NCI-H2227 treated with DMSO at 0.1 percent for 48 hours (cell line): Measurements from ENCODE around the gene RPL19.
"Not testable (repeated sequence)": the region's sequence is repeated elsewhere in the genome, so short reads cannot be mapped to it uniquely, and the experiment has no call there.

Experiments
- DNase-seq: peaks from one replicate; lab custom pipeline; 2025; lab: John Stamatoyannopoulos, UW

RPL19 gene

DNA sequence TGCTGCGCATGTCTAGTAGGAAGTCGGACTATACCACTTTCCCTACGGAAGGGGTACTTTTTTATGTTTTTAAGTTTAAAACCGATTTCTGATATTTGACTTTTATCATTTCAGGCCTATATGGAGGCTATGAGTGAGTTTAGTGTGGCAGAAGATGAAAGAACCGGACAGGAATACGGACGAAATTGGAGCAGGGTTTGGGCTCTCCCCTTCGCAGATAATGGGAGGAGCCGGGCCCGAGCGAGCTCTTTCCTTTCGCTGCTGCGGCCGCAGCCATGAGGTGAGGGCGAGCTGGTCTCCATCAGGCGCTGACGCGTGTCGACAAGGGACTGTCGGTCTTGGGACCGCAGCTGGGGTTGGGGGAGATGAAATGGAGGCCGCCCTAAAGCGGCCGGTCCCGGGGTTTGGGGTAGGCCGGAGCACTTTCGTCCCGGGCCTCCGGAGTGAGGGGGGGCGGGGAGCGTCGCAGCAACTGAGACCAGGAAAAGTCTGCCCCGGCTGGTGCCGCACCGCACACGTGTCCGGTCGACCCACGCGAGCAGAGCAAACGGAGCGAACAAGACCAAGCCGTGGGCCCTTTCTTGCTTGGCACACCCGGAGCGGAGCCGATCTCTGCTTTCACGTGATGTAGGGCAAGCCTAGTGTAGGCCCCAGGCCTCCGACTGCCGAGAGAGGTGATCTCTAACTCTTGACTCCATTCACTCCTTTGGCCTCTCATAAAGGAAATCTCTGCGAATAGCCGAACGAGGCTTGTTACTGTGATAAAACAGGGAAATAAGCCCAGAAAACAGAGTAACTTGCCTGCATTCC lies at the start of gene RPL19:
Gene RPL19, plus strand, starts transcription at position 214 of the 810 bp plus-strand sequence. Its CDS starts 62 bp downstream, at position 276.
- DNase-seq, result peak; percentile 98

GRCh38 chr17:39150795-39151149 lies 49.3 kb upstream of the RPL19 start:
- no peak for DNase-seq

GRCh38 chr17:39151150-39151942 lies 48.7 kb upstream of the RPL19 start, which contains the start of gene PLXDC1:
Gene PLXDC1, minus strand, starts transcription at chr17:39151637. Its CDS starts 200 bp downstream, at chr17:39151437.
- DNase-seq, result no peak

DNA sequence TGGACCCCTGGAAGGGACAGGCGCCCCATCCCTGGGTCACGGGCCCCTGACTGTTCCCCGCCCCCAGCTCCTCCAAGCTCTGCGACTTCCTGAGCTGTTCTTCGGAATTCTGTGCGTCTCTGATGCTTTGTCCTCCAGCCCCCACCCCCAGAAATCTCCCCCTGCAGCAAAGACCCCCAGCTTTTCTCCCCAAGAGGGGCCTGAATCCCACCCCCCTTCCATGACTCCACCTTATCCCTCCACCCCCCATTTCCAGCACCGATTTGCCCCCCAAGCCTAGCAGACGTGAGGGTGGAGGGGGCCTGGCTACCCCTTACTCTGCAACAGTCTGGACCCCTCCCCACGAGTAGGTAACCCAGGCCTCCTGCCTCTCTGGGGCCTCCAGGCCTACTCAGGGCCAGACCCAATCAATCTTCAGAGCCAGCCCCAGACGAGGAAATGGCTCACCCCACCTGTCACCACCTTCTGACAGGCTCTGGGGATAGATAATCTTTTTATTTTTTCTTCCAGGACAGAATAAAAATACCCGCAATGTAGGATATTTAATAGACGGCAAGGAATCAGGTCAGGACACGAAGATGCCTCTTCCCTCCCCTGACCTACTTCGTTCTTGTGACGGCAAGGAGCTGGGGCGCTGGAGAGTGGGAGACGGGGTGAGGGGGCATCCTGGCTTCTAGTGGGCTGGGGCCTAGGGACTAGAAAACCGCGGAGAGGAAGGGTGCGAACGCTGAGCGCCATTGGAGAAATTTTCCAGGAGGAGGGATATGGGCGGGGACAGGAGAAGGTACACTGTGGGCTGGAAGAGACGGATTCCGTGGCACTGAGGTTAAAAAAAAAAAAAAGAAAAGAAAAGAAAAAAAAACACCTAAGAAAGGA lies 47.9 kb upstream of the RPL19 start:
- DNase-seq, result peak; percentile 60

DNA sequence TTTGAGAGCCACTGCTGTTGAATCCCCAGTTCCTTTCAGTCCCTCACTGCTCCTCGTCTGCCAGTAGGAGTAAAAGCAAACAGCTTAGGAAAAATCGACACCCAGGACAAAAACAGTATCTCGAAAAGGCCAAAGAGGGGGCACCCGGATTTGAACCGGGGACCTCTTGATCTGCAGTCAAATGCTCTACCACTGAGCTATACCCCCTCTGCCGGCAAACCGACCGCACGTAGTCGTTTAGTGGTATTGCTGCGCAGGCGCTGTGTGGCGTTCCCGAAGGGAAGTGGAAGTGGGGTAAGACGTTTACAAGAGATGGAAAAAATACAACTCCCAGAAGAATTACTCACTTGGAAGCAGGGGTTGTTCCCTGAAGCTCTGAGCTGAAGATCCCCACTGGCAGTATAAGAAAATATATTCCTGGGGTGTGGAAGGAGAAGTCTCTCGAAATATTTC lies 46.5 kb upstream of the RPL19 start:
- DNase-seq, result peak; percentile 91

- no peak for DNase-seq
Observed at GRCh38 chr17:39155654-39156053, 44.4 kb upstream of the RPL19 start.

DNA sequence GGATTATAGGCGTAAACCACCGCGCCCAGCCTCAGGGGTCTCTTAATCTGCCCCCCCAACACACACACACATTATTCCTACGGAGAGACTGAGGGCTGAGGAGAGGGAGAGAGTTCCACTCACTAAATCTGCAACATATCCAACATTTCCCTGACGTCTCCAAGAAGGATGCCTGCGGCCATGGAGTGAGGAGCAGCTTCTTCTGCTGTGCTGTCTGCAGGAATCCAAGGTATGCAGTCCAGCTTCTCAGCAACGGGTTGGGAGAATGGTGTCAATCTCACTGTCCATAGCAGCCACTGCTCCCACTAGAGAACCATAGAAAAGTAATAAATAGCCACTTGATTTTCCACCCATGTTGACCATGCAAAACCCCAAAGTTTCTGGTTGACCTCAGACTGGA lies 43.6 kb upstream of the RPL19 start:
- DNase-seq, result no peak

DNA sequence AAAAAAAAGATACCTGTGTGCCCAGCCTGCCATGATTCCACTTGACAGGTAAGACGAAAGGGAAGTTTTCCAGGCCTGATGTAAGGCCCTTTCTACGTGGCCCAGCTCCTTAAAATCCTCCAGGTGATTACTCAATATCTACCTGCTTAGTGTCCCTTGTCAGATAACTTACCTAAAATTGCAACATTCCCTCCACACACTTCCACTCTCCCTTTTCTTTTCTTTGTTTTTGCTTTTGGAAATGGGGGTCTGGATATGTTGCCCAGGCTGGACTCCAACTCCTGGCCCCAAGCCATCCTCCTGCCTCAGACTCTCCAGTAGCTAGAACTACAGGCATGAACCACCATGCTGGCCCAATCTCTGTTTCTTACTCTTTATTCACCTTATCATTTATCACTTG lies 41.5 kb upstream of the RPL19 start:
- no peak for DNase-seq

DNA sequence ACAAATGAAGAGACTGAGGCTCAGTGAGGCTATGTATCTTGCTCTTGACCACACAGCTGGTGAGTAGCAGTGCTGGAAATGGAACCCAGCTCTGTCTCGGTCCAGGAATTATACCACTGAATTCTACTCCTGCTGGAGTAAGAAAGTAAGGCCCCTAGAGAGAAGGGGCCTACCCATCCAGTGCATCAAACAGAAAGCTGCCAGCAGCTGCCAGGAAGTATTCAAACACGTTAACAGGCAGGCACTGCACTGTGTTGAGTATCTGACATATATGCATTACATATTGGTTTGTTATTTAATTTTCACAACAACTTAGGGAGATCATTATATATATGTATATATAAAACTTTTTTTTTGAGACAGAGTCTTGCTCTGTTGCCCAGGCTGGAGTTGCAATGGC lies 38.1 kb upstream of the RPL19 start:
- no peak for DNase-seq

GRCh38 chr17:39164675-39165143 lies 35.4 kb upstream of the RPL19 start:
- peak; percentile 20 for DNase-seq

DNA sequence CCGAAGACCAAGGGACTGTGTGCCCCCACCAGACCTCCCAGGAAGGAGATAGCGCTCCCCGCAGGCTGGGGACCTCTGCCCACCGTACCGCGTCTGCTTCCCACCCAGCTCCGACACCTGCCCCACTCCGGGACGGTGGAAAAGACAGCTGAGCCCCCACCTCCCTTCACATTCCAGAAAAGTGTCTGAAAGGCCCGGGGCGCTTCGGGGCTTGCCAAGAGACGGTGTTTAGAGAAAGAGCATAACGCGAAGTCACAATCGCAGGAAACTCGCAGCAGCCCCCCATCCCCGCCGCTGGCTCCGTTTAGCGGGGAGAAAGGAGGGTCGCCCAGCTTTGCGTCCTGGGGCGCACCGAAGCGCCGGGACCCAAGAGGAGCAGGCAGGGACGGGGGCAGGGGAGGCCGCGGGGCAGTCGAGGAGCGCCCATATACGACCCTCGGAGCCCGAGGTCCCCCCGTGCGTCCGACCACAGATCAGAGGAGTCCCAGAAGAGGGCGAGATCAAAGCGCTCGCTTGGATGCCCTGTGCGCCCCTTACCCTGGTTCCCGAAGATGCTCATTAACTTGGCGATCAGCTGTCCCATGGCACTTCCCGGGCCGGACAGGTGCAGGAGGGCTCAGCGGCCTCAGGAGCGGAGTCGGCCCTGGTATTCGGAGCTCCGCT lies 34.8 kb upstream of the RPL19 start:
- DNase-seq, result no peak

- DNase-seq, result no peak
Observed at GRCh38 chr17:39165841-39166349, 34.2 kb upstream of the RPL19 start, which contains the start of gene ARL5C. Gene ARL5C, minus strand, starts transcription at chr17:39166161. Its CDS starts 401 bp downstream, at chr17:39165760.

DNA sequence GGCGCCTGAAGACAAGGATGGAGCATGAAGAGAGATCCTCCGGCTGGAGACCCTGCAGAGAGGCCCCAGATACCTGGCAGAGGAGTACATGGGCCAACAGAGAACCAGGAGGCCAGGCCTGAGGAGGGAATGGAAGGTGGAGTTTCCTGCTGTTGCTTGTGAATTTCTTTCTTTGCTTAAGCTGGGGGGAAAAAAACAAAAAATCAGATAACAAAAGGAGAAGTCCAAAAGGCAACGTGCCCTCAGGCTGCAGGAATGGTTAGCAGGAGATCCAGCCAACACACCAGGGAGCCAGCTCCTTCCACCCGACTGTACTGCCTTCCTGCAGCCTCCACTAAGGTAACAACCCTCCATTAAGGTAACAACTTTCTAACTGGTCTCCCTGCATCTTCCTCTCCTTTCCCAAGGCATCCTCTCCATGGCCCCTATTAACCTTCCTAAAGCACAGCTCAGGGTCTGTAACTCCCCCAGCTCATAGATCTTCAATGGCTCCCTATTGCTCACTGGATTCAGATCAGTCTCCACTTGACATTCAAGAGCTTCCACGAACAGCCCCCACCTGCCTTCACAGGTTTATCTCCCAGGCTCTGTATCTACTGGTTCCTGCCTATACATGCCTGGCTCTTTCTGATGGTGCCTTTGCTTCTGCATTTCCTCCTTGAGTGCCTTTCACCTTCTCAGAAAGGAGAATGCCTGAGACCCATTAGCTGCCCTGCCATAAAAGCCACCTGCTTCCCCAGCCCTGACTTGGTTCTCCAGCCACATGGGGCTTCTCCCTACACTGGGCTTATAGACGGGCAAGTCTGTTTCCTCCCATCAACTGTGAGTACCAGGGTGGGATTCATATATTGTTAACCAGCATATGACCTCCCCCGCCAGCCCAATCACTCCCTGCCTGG lies 33.4 kb upstream of the RPL19 start:
- no peak for DNase-seq

GRCh38 chr17:39167476-39167875 lies 32.6 kb upstream of the RPL19 start:
- DNase-seq, result no peak

GRCh38 chr17:39168503-39168902 lies 31.6 kb upstream of the RPL19 start:
- not testable (repeated sequence) for DNase-seq

DNA sequence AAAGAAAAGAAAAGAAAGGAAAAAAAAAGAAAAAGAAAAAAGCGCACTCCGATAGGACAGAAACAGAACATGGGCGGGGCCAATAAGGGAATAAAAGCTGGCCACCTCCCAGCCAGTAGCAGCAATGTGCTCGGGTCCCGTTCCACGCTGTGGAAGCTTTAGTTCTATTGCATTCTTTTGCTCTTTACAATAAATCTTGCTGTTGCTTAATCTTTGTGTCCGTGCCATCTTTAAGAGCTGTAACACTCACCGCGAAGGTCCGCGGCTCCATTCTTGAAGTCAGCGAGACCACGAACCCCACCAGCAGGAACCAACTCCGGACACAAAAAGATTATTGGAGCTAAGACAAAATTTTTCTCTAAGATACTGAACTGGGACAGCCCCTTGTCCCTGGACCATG lies 31.0 kb upstream of the RPL19 start:
- no peak for DNase-seq

- no peak for DNase-seq
Observed at GRCh38 chr17:39169518-39169917, 30.6 kb upstream of the RPL19 start.

DNA sequence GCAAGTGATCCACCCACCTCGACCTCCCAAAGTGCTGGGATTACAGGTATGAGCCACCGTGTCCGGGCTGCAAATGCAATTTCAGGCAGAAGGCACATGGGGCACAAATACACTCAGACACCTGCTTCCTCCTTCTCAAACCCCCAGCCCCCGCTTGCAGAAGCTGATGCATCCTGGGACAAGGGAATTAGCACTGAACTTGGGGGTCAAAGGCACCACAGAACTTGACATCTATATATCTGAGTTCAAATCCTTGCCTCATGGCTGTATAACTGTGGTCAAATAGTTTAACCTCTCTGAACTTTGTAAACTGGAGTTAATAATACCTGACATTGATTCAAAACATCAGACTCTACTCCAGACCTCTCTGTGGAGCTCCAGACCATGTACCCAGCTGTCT lies 30.0 kb upstream of the RPL19 start:
- DNase-seq, result no peak

GRCh38 chr17:39170558-39170957 lies 29.5 kb upstream of the RPL19 start:
- no peak for DNase-seq

- no peak for DNase-seq
Observed at GRCh38 chr17:39171933-39172332, 28.1 kb upstream of the RPL19 start.
